ENCODE measurements around the gene CDC5L. TPM values are rescaled to one million over a fixed set of nuclear protein-coding genes. Genes with fewer than 3 reads are reported as not detected.

Gene CDC5L
- total RNA-seq, 2 donors from 2014 or later: 16.4 to 16.5 TPM

DNA sequence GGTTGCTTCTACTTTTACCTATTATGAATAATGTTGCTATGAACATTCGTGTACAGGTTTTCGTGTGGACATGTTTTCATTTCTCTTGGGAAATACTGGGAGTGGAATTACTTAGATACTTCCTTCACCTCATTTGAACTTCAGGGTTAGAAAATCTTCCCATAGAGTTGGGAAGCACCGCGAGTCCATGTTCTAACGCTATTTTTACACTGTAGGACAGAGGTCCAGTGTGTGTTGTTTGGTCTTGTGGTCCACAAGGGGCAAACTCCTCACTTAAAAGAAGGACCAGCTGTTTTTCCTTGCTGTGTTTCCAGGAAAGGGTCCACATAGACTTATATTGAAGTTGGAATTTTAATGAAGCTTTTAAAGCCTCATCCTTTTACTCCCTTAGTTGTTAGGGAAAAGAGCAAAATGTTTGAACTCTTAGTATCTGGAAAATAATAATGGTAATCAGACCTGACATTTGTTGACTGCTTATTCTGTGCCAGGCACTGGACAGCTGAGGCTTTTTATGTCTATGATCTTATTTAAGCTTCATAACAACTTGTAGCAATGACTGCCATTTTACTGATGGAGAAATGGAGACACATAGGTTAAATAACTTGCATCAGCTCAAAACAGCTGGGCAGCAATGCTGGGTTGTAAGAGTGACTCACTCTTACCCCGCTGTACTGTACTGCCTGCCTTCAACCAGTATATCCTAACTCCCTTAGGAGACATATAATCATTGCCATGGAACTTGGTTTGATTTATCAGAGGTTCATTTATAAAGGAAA is 52.0 kb downstream of the CDC5L start:
- Histone ChIP-seq H3K9me3 (peaks cover 5 to 17% of the 10 kb centered on the region in 2 donors), H3K4me3 (no peak overlapping the region), H3K36me3 (no peaks in the 10 kb centered on the region), H3K27ac (no peak overlapping the region), H3K27me3 (no peaks in the 10 kb centered on the region), H3K4me1 (peaks cover 0 to 9% of the 10 kb centered on the region in 2 donors)
- TF ChIP-seq, protein P1, sequence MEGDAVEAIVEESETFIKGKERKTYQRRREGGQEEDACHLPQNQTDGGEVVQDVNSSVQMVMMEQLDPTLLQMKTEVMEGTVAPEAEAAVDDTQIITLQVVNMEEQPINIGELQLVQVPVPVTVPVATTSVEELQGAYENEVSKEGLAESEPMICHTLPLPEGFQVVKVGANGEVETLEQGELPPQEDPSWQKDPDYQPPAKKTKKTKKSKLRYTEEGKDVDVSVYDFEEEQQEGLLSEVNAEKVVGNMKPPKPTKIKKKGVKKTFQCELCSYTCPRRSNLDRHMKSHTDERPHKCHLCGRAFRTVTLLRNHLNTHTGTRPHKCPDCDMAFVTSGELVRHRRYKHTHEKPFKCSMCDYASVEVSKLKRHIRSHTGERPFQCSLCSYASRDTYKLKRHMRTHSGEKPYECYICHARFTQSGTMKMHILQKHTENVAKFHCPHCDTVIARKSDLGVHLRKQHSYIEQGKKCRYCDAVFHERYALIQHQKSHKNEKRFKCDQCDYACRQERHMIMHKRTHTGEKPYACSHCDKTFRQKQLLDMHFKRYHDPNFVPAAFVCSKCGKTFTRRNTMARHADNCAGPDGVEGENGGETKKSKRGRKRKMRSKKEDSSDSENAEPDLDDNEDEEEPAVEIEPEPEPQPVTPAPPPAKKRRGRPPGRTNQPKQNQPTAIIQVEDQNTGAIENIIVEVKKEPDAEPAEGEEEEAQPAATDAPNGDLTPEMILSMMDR (IDR thresholded peaks at IDR 0.05): no peak
- DNase-seq (ENCODE audit: low spot score): no peak

- no peak overlapping the region for H3K27ac ChIP-seq
- TF ChIP-seq, protein P1 (IDR thresholded peaks at IDR 0.05): no peak
- H3K36me3 ChIP-seq: peaks cover 10% of the 10 kb centered on the region
- peaks cover 0 to 14% of the 10 kb centered on the region in 2 donors for H3K4me1 ChIP-seq
- no peaks in the 10 kb centered on the region for H3K27me3 ChIP-seq
- H3K4me3 ChIP-seq: no peak overlapping the region
- peaks cover 5 to 17% of the 10 kb centered on the region in 2 donors for H3K9me3 ChIP-seq
- no peak for DNase-seq (ENCODE audit: low spot score)
Measured at GRCh38 chr6:44441091-44441855, 53.8 kb downstream of the CDC5L start.

- H3K27me3 ChIP-seq: no peaks in the 10 kb centered on the region
- H3K27ac ChIP-seq: no peak overlapping the region
- no peak overlapping the region for H3K4me3 ChIP-seq
- peaks cover 0 to 14% of the 10 kb centered on the region in 2 donors for H3K4me1 ChIP-seq
- DNase-seq (ENCODE audit: low spot score): no peak
- peaks cover 19% of the 10 kb centered on the region for H3K36me3 ChIP-seq
- TF ChIP-seq, protein P1 (IDR thresholded peaks at IDR 0.05): no peak
- H3K9me3 ChIP-seq: peaks cover 5 to 17% of the 10 kb centered on the region in 2 donors
Measured at GRCh38 chr6:44442236-44442635, 54.7 kb downstream of the CDC5L start.

GRCh38 chr6:44442833-44443444 is 55.4 kb downstream of the CDC5L start:
- TF ChIP-seq, protein P1 (IDR thresholded peaks at IDR 0.05): no peak
- Histone ChIP-seq H3K9me3 (peaks cover 5 to 17% of the 10 kb centered on the region in 2 donors), H3K36me3 (peaks cover 23% of the 10 kb centered on the region), H3K27ac (no peak overlapping the region), H3K4me3 (no peak overlapping the region), H3K27me3 (no peaks in the 10 kb centered on the region), H3K4me1 (peaks cover 0 to 14% of the 10 kb centered on the region in 2 donors)
- no peak for DNase-seq (ENCODE audit: low spot score)

GRCh38 chr6:44444853-44445252 is 57.3 kb downstream of the CDC5L start:
- H3K4me1 ChIP-seq: peaks cover 0 to 14% of the 10 kb centered on the region in 2 donors
- no peak for DNase-seq (ENCODE audit: low spot score)
- no peak overlapping the region for H3K27ac ChIP-seq

More at GRCh38 chr6:44444853-44445252, 57.3 kb downstream of the CDC5L start:
- TF ChIP-seq, protein P1 (IDR thresholded peaks at IDR 0.05): no peak
- Histone ChIP-seq H3K27me3 (no peaks in the 10 kb centered on the region), H3K36me3 (peaks cover 31% of the 10 kb centered on the region), H3K4me3 (no peak overlapping the region), H3K9me3 (peaks cover 5 to 17% of the 10 kb centered on the region in 2 donors)

Measured in right atrium auricular region (tissue), 2 donors.